ENCODE results near the gene ZNF608. TPM values are rescaled to one million over a fixed set of nuclear protein-coding genes. Genes with fewer than 3 reads are reported as not detected.

The ZNF608 gene
- total RNA-seq, 1 donor from 2014 or later: 50.2 TPM

GRCh38 chr5:124773315-124774311 is 27.2 kb upstream of the ZNF608 start:
- H3K36me3 ChIP-seq (ENCODE audit: control insufficient read depth, insufficient read depth, low read length): no peaks in the 10 kb centered on the region
- no peak for TF ChIP-seq CTCF (IDR thresholded peaks at IDR 0.05; ENCODE audit: insufficient read depth, low read length, poor library complexity, severe bottlenecking)
- no peaks in the 10 kb centered on the region for H3K27me3 ChIP-seq (ENCODE audit: control insufficient read depth, insufficient read depth, low read length)
- no peak overlapping the region for H3K4me3 ChIP-seq (ENCODE audit: low read depth, low read length)
- no peak for DNase-seq (ENCODE audit: low read depth)

GRCh38 chr5:124772457-124773200 is 26.2 kb upstream of the ZNF608 start:
- no peaks in the 10 kb centered on the region for H3K27me3 ChIP-seq (ENCODE audit: control insufficient read depth, insufficient read depth, low read length)
- H3K36me3 ChIP-seq (ENCODE audit: control insufficient read depth, insufficient read depth, low read length): no peaks in the 10 kb centered on the region
- DNase-seq (ENCODE audit: low read depth): no peak
- no peak for TF ChIP-seq CTCF (IDR thresholded peaks at IDR 0.05; ENCODE audit: insufficient read depth, low read length, poor library complexity, severe bottlenecking)
- H3K4me3 ChIP-seq (ENCODE audit: low read depth, low read length): no peak overlapping the region

- Histone ChIP-seq H3K4me3 (ENCODE audit: low read depth, low read length) (no peak overlapping the region), H3K36me3 (ENCODE audit: control insufficient read depth, insufficient read depth, low read length) (no peaks in the 10 kb centered on the region), H3K27me3 (ENCODE audit: control insufficient read depth, insufficient read depth, low read length) (no peaks in the 10 kb centered on the region)
- DNase-seq (ENCODE audit: low read depth): no peak
- no peak for TF ChIP-seq CTCF (IDR thresholded peaks at IDR 0.05; ENCODE audit: insufficient read depth, low read length, poor library complexity, severe bottlenecking)
Measured at GRCh38 chr5:124771761-124772160, 25.3 kb upstream of the ZNF608 start.

GRCh38 chr5:124764992-124765611 is 18.7 kb upstream of the ZNF608 start:
- DNase-seq (ENCODE audit: low read depth): no peak
- H3K4me3 ChIP-seq (ENCODE audit: low read depth, low read length): no peak overlapping the region
- TF ChIP-seq CTCF (IDR thresholded peaks at IDR 0.05; ENCODE audit: insufficient read depth, low read length, poor library complexity, severe bottlenecking): no peak
- no peaks in the 10 kb centered on the region for H3K36me3 ChIP-seq (ENCODE audit: control insufficient read depth, insufficient read depth, low read length)
- H3K27me3 ChIP-seq (ENCODE audit: control insufficient read depth, insufficient read depth, low read length): no peaks in the 10 kb centered on the region

- no peak for DNase-seq (ENCODE audit: low read depth)
- no peak for TF ChIP-seq CTCF (IDR thresholded peaks at IDR 0.05; ENCODE audit: insufficient read depth, low read length, poor library complexity, severe bottlenecking)
- H3K36me3 ChIP-seq (ENCODE audit: control insufficient read depth, insufficient read depth, low read length): no peaks in the 10 kb centered on the region
- H3K4me3 ChIP-seq (ENCODE audit: low read depth, low read length): no peak overlapping the region
- no peaks in the 10 kb centered on the region for H3K27me3 ChIP-seq (ENCODE audit: control insufficient read depth, insufficient read depth, low read length)
Measured at GRCh38 chr5:124764585-124764984, 18.1 kb upstream of the ZNF608 start.
